Left lung (tissue), 10 donors: ENCODE results near the gene PRSS56. TPM values are rescaled to one million over a fixed set of nuclear protein-coding genes. Genes with fewer than 3 reads are reported as not detected.
A peak's percentile ranks its signal among the peaks of the same experiment; 100 is the strongest.

Source experiments
- ATAC-seq: fragments of 200-7000 bp; cut with Tn5 transposase; one replicate; pipeline ENCODE4 v1.9.1; 2020; ENCODE audit warnings: moderate library complexity
- DNase-seq, 4 donors: peaks; one replicate each; pipeline ENCODE4 v3.0.0-alpha.2; 2013 to 2020
- H3K27ac ChIP-seq, 2 donors: fragments of 200-600 bp; sonication (generic) in 1 of 2; one replicate each; pipeline versions ENCODE4 v1.5.0 to v1.8.0; 2020 to 2021
- H3K27me3 ChIP-seq, 2 donors: fragments of 200-600 bp; sonication (generic) in 1 of 2; one replicate each; pipeline versions ENCODE4 v1.5.0 to v1.8.0; 2020 to 2021
- H3K36me3 ChIP-seq, 2 donors: fragments of 200-600 bp; sonication (generic) in 1 of 2; one replicate each; pipeline versions ENCODE4 v1.5.0 to v1.8.0; 2020 to 2021
- H3K4me1 ChIP-seq, 2 donors: fragments of 200-600 bp; one replicate each; pipeline ENCODE4 v1.8.0; 2021
- H3K4me3 ChIP-seq, 2 donors: fragments of 200-600 bp; sonication (generic) in 1 of 2; one replicate each; pipeline versions ENCODE4 v1.5.0 to v1.8.0; 2020 to 2021; ENCODE audit warnings: mild to moderate bottlenecking in 1 of 2
- H3K9me3 ChIP-seq, 2 donors: fragments of 200-600 bp; sonication (generic) in 1 of 2; one replicate each; pipeline versions ENCODE4 v1.5.0 to v1.8.0; 2020 to 2021
- CTCF ChIP-seq, 2 donors: fragments of 200-600 bp; sonication (generic) in 1 of 2; IDR thresholded peaks; one replicate each; pipeline versions ENCODE4 v1.5.0 to v1.8.0; 2021; ENCODE audit warnings: antibody characterized with exemption in 2 of 2
- intact Hi-C, 2 donors: fragments of 100-400 bp; cut with DNase I; formaldehyde crosslinking; loops; one replicate each; pipeline versions ENCODE4 v1.11.2 to v1.14.2; 2022
- polyA plus RNA-seq, 6 donors: library from polyadenylated mRNA; unstranded; fragments of 120-200 nt; gene quantifications; one replicate each; pipeline ENCODE4 v1.2.1, GENCODE V29; 2013; ENCODE audit not compliant: insufficient read length in 6 of 6
- total RNA-seq, 2 donors: library from RNA; stranded (reverse); fragmentation: NEBNext Ultra II Directional; extraction: Animal tissue kit (Norgen Biotek cat#: 25700); gene quantifications; one replicate each; pipeline ENCODE4 v1.2.1, GENCODE V29; 2021
- donor health status: DM: no; HTN: yes; CAD: no.
- donor health status: DM: no; HTN: no; CAD: no.

PRSS56 gene
- total and polyA plus RNA-seq, 8 donors, result not detected

- DNase-seq (peak in 1 of 4 donors; percentile 70), ATAC-seq (no peak)
- TF ChIP-seq CTCF (IDR thresholded peaks at IDR 0.05), result no peak
- Histone ChIP-seq H3K4me1 (peaks cover 0 to 22% of the 10 kb centered on the region in 2 donors), H3K27me3 (peaks cover 48 to 92% of the 10 kb centered on the region in 2 donors), H3K4me3 (no peak within 1 kb of the TSS), H3K9me3 (no peaks in the 10 kb centered on the region), H3K27ac (no peak within 1 kb of the TSS), H3K36me3 (no peaks in the 10 kb centered on the region)
- intact Hi-C loops, result no loop called here
Measured at GRCh38 chr2:232487385-232488096, 32.6 kb upstream of the PRSS56 start, which contains the start of gene ECEL1. TSS of gene ECEL1 (minus strand) at chr2:232487834. CDS start at chr2:232486653, 1,181 bp downstream.

GRCh38 chr2:232488097-232488711 is 32.0 kb upstream of the PRSS56 start:
- Histone ChIP-seq H3K27me3 (peaks cover 48 to 89% of the 10 kb centered on the region in 2 donors), H3K4me3 (no peak overlapping the region), H3K36me3 (no peaks in the 10 kb centered on the region), H3K4me1 (peaks cover 0 to 22% of the 10 kb centered on the region in 2 donors), H3K9me3 (no peaks in the 10 kb centered on the region), H3K27ac (no peak overlapping the region)
- DNase-seq (peak in 1 of 4 donors; percentile 60), ATAC-seq (no peak)
- TF ChIP-seq CTCF (IDR thresholded peaks at IDR 0.05), result no peak
- intact Hi-C loops, result no loop called here

- intact Hi-C loops, result no loop called here
- no peak for ATAC-seq
- peaks cover 0 to 22% of the 10 kb centered on the region in 2 donors for H3K4me1 ChIP-seq
- no peak overlapping the region for H3K27ac ChIP-seq
- TF ChIP-seq CTCF (IDR thresholded peaks at IDR 0.05), result no peak
- no peaks in the 10 kb centered on the region for H3K36me3 ChIP-seq
- DNase-seq, result no peak
- H3K27me3 ChIP-seq, result peaks cover 48 to 85% of the 10 kb centered on the region in 2 donors
- no peak overlapping the region for H3K4me3 ChIP-seq
- no peaks in the 10 kb centered on the region for H3K9me3 ChIP-seq
Measured at GRCh38 chr2:232488721-232489300, 31.4 kb upstream of the PRSS56 start.

GRCh38 chr2:232489516-232490220 is 30.5 kb upstream of the PRSS56 start:
- H3K4me3 ChIP-seq, result no peak overlapping the region
- no peak for TF ChIP-seq CTCF (IDR thresholded peaks at IDR 0.05)
- H3K27me3 ChIP-seq, result peaks cover 43 to 76% of the 10 kb centered on the region in 2 donors
- H3K27ac ChIP-seq, result no peak overlapping the region
- H3K9me3 ChIP-seq, result no peaks in the 10 kb centered on the region
- H3K4me1 ChIP-seq, result peaks cover 0 to 22% of the 10 kb centered on the region in 2 donors
- no peaks in the 10 kb centered on the region for H3K36me3 ChIP-seq
- intact Hi-C loops, result no loop called here
- ATAC-seq (no peak), DNase-seq (peak in 1 of 4 donors; percentile 63)
